Right cardiac atrium (tissue), 5 donors: ENCODE measurements around the gene TMEM140. TPM values are rescaled to one million over a fixed set of nuclear protein-coding genes. Genes with fewer than 3 reads are reported as not detected.
A peak's percentile ranks its signal among the peaks of the same experiment; 100 is the strongest.

Experiments
- ATAC-seq, 2 donors: fragments of 200-7000 bp; cut with Tn5 transposase; one replicate each; pipeline versions ENCODE4 v1.8.0 to v1.9.1; 2020; ENCODE audit warnings: moderate library complexity in 2 of 2, mild to moderate bottlenecking in 1 of 2
- DNase-seq, 3 donors: peaks; one replicate each; pipeline ENCODE4 v3.0.0-alpha.2; 2020
- H3K27ac ChIP-seq: one replicate; pipeline ENCODE4 v1.5.1; 2013; ENCODE audit warnings: mild to moderate bottlenecking, low read length, control low read depth, moderate library complexity
- H3K27me3 ChIP-seq: one replicate; pipeline ENCODE4 v1.6.1; 2013; ENCODE audit not compliant: control insufficient read depth, insufficient read depth
- H3K4me1 ChIP-seq: one replicate; pipeline ENCODE4 v1.6.1; 2013; ENCODE audit warnings: low read length; ENCODE audit not compliant: control insufficient read depth, insufficient read depth
- H3K4me3 ChIP-seq: one replicate; pipeline ENCODE4 v1.5.1; 2013; ENCODE audit warnings: low read length, control low read depth
- H3K9me3 ChIP-seq: one replicate; pipeline ENCODE4 v1.6.1; 2013; ENCODE audit warnings: low read length; ENCODE audit not compliant: control insufficient read depth
- WGBS: extraction: QIAGEN DNeasy Blood & Tissue Kit; methylation state at CpG from one replicate; pipeline ENCODE4 v1.1.7; 2013; 5-methylcytosine and 5-hydroxymethylcytosine counted together
- intact Hi-C, 4 donors: fragments of 100-400 bp; cut with DNase I; formaldehyde crosslinking; loops; one replicate each; pipeline versions ENCODE4 v1.11.0 to v1.14.0; 2022 to 2023
- polyA plus RNA-seq: library from polyadenylated mRNA; stranded (reverse); fragments of 200-250 nt; gene quantifications from one replicate; pipeline ENCODE4 v1.2.3, GENCODE V29; 2013
- total RNA-seq, 4 donors: library from RNA; stranded (reverse); fragmentation: NEBNext Ultra II Directional; extraction: Animal tissue kit (Norgen Biotek cat#: 25700); gene quantifications; one replicate each; pipeline ENCODE4 v1.2.1, GENCODE V29; 2021
- donor health status: healthy with polysubstance abuse.
- donor health status: DM: no; HTN: yes; CAD: no.
- donor health status: DM: no; HTN: no; CAD: no.
- donor health status: DM: no; HTN: yes; CAD: no; lungs with severe emphysema.
- donor health status: DM: yes; HTN: yes; CAD: no.

The TMEM140 gene
- total and polyA plus RNA-seq, 5 donors = 6.3 to 13.3 (median 10.1) TPM

DNA sequence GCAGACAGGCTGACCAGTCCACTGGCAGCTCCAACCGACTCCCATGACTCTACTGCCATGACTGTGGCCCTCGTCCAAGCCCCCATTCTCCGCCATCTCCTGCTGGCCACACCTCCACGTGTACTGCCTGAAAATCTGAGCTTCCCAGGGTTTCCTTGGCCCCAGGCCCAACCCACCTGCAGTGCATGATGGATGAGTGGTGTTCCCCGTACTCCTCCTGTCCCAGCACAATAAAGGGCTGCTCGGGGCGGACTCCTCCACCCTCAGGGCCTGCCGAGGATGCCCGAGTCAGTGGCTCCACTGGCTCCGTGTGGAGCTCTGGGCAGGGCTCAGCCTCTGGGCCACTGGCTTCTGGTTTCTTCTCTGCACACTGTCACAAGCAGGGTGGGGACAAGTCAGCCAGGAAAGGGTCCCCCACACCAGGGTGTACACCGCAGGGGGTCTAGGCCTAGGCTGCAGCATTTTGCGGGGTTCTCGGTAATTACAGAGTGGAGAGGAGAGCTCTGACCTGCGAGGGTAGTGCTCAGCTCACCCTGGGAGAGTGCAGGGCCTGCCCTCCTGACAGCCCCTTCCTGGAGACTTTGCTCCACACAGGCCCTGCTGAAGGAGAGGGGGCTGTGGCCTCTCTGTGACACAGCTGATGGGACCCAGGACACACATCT lies 48.2 kb downstream of the TMEM140 start:
- Histone ChIP-seq H3K4me3 (no peak overlapping the region), H3K9me3 (no peaks in the 10 kb centered on the region), H3K27me3 (no peaks in the 10 kb centered on the region), H3K4me1 (no peaks in the 10 kb centered on the region), H3K27ac (no peak overlapping the region)
- DNase-seq (no peak), ATAC-seq (peak in 1 of 2 donors; percentile 8)
- intact Hi-C loops = no loop called here
- 95% methylated on average over 14 of the region's 14 CpGs for WGBS

DNA sequence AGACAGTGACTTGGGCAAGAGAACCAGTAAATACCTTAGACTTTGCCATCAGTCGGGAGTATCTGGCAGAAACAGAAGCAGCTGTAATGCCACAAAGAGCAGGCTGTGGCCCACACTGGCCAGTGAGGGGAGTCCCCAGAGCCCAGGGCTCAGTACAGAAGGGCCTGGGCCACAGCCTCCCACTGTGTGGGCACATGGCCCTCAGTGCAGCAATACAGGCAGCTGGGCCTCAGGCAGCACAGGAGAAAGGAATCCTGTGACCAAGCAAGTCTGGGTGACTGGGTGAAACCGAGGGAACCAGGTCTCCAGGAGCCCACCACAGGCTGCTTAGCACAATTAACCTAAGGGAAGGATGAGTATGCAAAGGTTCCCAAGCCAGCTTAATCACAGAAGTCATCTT lies 49.5 kb downstream of the TMEM140 start:
- WGBS = 95% methylated on average over 2 of the region's 2 CpGs
- DNase-seq = no peak
- H3K27ac ChIP-seq = no peak overlapping the region
- H3K4me1 ChIP-seq = no peaks in the 10 kb centered on the region
- no peak overlapping the region for H3K4me3 ChIP-seq
- intact Hi-C loops = no loop called here
- no peaks in the 10 kb centered on the region for H3K9me3 ChIP-seq
- no peak for ATAC-seq
- no peaks in the 10 kb centered on the region for H3K27me3 ChIP-seq

GRCh38 chr7:135197906-135198655 lies 50.2 kb downstream of the TMEM140 start:
- H3K4me3 ChIP-seq = no peak overlapping the region
- intact Hi-C loops = no loop called here
- no peaks in the 10 kb centered on the region for H3K9me3 ChIP-seq
- ATAC-seq (no peak), DNase-seq (no peak)
- H3K4me1 ChIP-seq = no peaks in the 10 kb centered on the region
- no peak overlapping the region for H3K27ac ChIP-seq
- 94% methylated on average over 15 of the region's 15 CpGs for WGBS
- no peaks in the 10 kb centered on the region for H3K27me3 ChIP-seq

- intact Hi-C loops = no loop called here
- Histone ChIP-seq H3K9me3 (no peaks in the 10 kb centered on the region), H3K27me3 (no peaks in the 10 kb centered on the region), H3K27ac (no peak overlapping the region), H3K4me3 (no peak overlapping the region), H3K4me1 (no peaks in the 10 kb centered on the region)
- WGBS = 92% methylated on average over 4 of the region's 4 CpGs
- DNase-seq (no peak), ATAC-seq (no peak)
These were observed 51.6 kb downstream of the TMEM140 start for GRCh38 chr7:135199439-135199838.

GRCh38 chr7:135200821-135201331 lies 53.0 kb downstream of the TMEM140 start:
- Histone ChIP-seq H3K9me3 (no peaks in the 10 kb centered on the region), H3K4me3 (no peak overlapping the region), H3K27ac (no peak overlapping the region), H3K4me1 (no peaks in the 10 kb centered on the region), H3K27me3 (no peaks in the 10 kb centered on the region)
- DNase-seq = no peak
- no peak for ATAC-seq
- intact Hi-C loops = no loop called here
- 54% methylated on average over 3 of the region's 3 CpGs for WGBS

DNA sequence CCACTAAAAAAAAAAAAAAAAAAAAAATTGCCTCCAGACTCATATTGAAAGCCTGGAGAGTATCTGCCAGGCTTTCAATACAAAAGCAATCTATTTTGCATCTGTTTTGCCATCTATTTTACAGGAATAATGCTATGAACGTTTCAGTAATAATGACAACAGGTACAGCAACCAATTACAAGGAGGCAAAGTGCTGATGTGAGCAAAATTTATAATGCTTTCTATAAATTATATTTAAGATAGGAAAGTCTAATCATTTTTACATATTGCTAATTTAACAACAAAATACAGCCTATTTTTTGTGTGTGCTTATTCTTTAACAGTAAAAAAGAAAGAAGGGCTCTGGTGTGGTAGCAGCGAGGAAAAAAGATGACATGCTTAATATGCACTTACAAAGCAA lies 53.5 kb downstream of the TMEM140 start:
- intact Hi-C loops = no loop called here
- Histone ChIP-seq H3K4me3 (no peak overlapping the region), H3K27ac (no peak overlapping the region), H3K4me1 (no peaks in the 10 kb centered on the region), H3K9me3 (no peaks in the 10 kb centered on the region), H3K27me3 (no peaks in the 10 kb centered on the region)
- DNase-seq = no peak
- WGBS = 77% methylated on average over 2 of the region's 2 CpGs
- ATAC-seq = no peak

DNA sequence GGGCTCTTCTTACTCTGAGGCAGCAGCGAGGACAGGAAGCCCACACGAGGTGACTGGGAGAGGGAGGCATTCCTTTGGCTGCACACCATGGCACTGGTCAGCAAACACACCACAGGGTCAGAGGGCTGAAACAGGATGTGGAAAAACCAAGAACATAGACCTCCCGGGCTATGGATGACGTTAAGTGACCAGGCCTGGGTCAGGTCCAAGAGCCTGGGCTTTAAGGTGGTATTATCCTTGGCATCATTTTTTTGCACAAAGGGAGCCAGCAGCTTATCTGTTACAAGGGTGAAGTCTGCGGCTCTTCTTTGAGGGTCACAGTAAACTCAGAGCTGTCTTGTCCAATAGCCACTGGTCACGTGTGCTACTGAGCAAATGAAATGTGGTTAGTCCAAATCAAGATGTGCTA lies 56.5 kb downstream of the TMEM140 start:
- WGBS = 72% methylated on average over 6 of the region's 6 CpGs
- Histone ChIP-seq H3K9me3 (no peaks in the 10 kb centered on the region), H3K4me1 (no peaks in the 10 kb centered on the region), H3K27me3 (no peaks in the 10 kb centered on the region), H3K4me3 (no peak overlapping the region), H3K27ac (no peak overlapping the region)
- peak in 2 of 3 donors; percentile 33 to 63 for DNase-seq
- peak; percentile 51 to 92 for ATAC-seq
- intact Hi-C loops = no loop called here

- H3K4me3 ChIP-seq = no peak overlapping the region
- intact Hi-C loops = no loop called here
- H3K27me3 ChIP-seq = no peaks in the 10 kb centered on the region
- ATAC-seq = no peak
- no peaks in the 10 kb centered on the region for H3K9me3 ChIP-seq
- DNase-seq = no peak
- no peak overlapping the region for H3K27ac ChIP-seq
- 94% methylated on average over 5 of the region's 5 CpGs for WGBS
- H3K4me1 ChIP-seq = peaks cover 2% of the 10 kb centered on the region
These were observed 57.0 kb downstream of the TMEM140 start for GRCh38 chr7:135204876-135205275.

DNA sequence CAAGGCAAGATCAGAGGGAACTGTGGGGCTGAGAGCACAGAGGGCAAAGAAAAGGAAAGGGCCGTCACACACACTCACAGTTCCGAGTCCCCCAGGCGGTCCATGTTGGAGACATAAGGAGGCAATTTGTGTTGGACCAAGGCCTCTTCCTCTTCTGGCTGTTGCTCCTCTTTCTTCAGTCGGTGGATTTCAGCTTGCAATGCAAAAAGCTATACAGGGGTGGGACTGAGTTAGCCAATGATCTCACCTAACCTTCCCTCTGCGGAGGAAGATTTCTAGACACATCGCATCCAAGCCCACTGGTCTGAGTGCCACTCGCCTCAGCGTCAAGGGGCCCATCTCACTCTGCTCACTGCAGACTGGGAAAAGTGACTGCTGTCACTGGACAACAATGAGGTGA lies 58.0 kb downstream of the TMEM140 start:
- Histone ChIP-seq H3K9me3 (no peaks in the 10 kb centered on the region), H3K4me1 (peaks cover 5% of the 10 kb centered on the region), H3K27ac (no peak overlapping the region), H3K27me3 (no peaks in the 10 kb centered on the region), H3K4me3 (no peak overlapping the region)
- ATAC-seq (no peak), DNase-seq (no peak)
- WGBS = 94% methylated on average over 8 of the region's 8 CpGs
- intact Hi-C loops = no loop called here

GRCh38 chr7:135206941-135207391 lies 59.1 kb downstream of the TMEM140 start:
- Histone ChIP-seq H3K9me3 (no peaks in the 10 kb centered on the region), H3K4me1 (peaks cover 5% of the 10 kb centered on the region), H3K27ac (no peak overlapping the region), H3K27me3 (no peaks in the 10 kb centered on the region), H3K4me3 (no peak overlapping the region)
- DNase-seq = no peak
- 90% methylated on average over 7 of the region's 7 CpGs for WGBS
- intact Hi-C loops = no loop called here
- ATAC-seq = no peak

GRCh38 chr7:135207406-135208101 lies 59.7 kb downstream of the TMEM140 start:
- H3K4me3 ChIP-seq = no peak overlapping the region
- WGBS = 86% methylated on average over 8 of the region's 8 CpGs
- DNase-seq (no peak), ATAC-seq (no peak)
- H3K4me1 ChIP-seq = peaks cover 5% of the 10 kb centered on the region
- H3K27me3 ChIP-seq = no peaks in the 10 kb centered on the region
- intact Hi-C loops = no loop called here
- H3K27ac ChIP-seq = no peak overlapping the region
- H3K9me3 ChIP-seq = no peaks in the 10 kb centered on the region
